HEK293 (cell line): ENCODE data around the gene MYL6B.
A peak's percentile ranks its signal among the peaks of the same experiment; 100 is the strongest.

Experiments used
- BCL11A ChIP-seq: fragments of 450-650 bp; formaldehyde crosslinking; IDR thresholded peaks from 2 replicates; pipeline ENCODE4 v1.5.1; 2016; ENCODE audit warnings: low read depth, missing biosample characterization, missing genetic modification characterization
- GLI2 ChIP-seq: fragments of 450-650 bp; formaldehyde crosslinking; IDR thresholded peaks from 2 replicates; pipeline ENCODE4; 2017; ENCODE audit warnings: missing biosample characterization, missing genetic modification characterization, low read depth, borderline replicate concordance
- HOXD13 ChIP-seq: sonication (generic); formaldehyde crosslinking; IDR thresholded peaks from 2 replicates; pipeline ENCODE4 v1.8.0; 2022; ENCODE audit warnings: missing genetic modification reagents, borderline replicate concordance
- KLF10 ChIP-seq: fragments of 450-650 bp; IDR thresholded peaks from 2 replicates; pipeline ENCODE4 v1.5.1; 2018; ENCODE audit warnings: missing biosample characterization, mild to moderate bottlenecking, missing genetic modification characterization
- KLF9 ChIP-seq: fragments of 450-650 bp; formaldehyde crosslinking; IDR thresholded peaks from 2 replicates; pipeline ENCODE4 v1.5.1; 2016; ENCODE audit warnings: missing biosample characterization, missing genetic modification characterization, low read depth
- MYNN ChIP-seq: fragments of 450-650 bp; formaldehyde crosslinking; IDR thresholded peaks from 2 replicates; pipeline ENCODE4 v1.5.1; 2016; ENCODE audit warnings: missing biosample characterization, missing genetic modification characterization, borderline replicate concordance
- PRDM1 ChIP-seq: fragments of 450-650 bp; formaldehyde crosslinking; IDR thresholded peaks from 2 replicates; pipeline ENCODE4; 2016; ENCODE audit warnings: missing biosample characterization, missing genetic modification characterization
- SCRT1 ChIP-seq: fragments of 450-650 bp; formaldehyde crosslinking; IDR thresholded peaks from 2 replicates; pipeline ENCODE4 v1.5.1; 2016; ENCODE audit warnings: missing biosample characterization, missing genetic modification characterization, borderline replicate concordance
- YY1 ChIP-seq: fragments of 450-650 bp; formaldehyde crosslinking; IDR thresholded peaks from 2 replicates; pipeline ENCODE4 v1.5.1; 2018; ENCODE audit warnings: missing biosample characterization, missing genetic modification characterization
- ZBTB8A ChIP-seq: fragments of 450-650 bp; formaldehyde crosslinking; IDR thresholded peaks from 2 replicates; pipeline ENCODE4 v1.5.1; 2016; ENCODE audit warnings: missing biosample characterization, missing genetic modification characterization
- ZIC2 ChIP-seq: fragments of 450-650 bp; formaldehyde crosslinking; IDR thresholded peaks from 2 replicates; pipeline ENCODE4 v1.5.1; 2016; ENCODE audit warnings: missing biosample characterization, missing genetic modification characterization
- ZNF121 ChIP-seq: fragments of 450-650 bp; formaldehyde crosslinking; IDR thresholded peaks from 2 replicates; pipeline ENCODE4 v1.5.1; 2016; ENCODE audit warnings: missing biosample characterization, missing genetic modification characterization
- ZNF140 ChIP-seq: fragments of 450-650 bp; formaldehyde crosslinking; IDR thresholded peaks from 2 replicates; pipeline ENCODE4 v1.5.1; 2016; ENCODE audit warnings: missing biosample characterization, missing genetic modification characterization
- ZNF214 ChIP-seq: fragments of 450-650 bp; formaldehyde crosslinking; IDR thresholded peaks from 2 replicates; pipeline ENCODE4 v1.5.1; 2017; ENCODE audit warnings: missing biosample characterization, mild to moderate bottlenecking, missing genetic modification characterization, borderline replicate concordance
- ZNF391 ChIP-seq: fragments of 450-650 bp; formaldehyde crosslinking; IDR thresholded peaks from 2 replicates; pipeline ENCODE4 v1.5.1; 2016; ENCODE audit warnings: low read depth, missing biosample characterization, missing genetic modification characterization, borderline replicate concordance
- ZNF404 ChIP-seq: fragments of 450-650 bp; formaldehyde crosslinking; IDR thresholded peaks from 2 replicates; pipeline ENCODE4 v1.5.1; 2017; ENCODE audit warnings: missing biosample characterization, missing genetic modification characterization
- ZNF423 ChIP-seq: fragments of 450-650 bp; formaldehyde crosslinking; IDR thresholded peaks from 2 replicates; pipeline ENCODE4 v1.5.1; 2016; ENCODE audit warnings: missing biosample characterization, missing genetic modification characterization
- ZNF510 ChIP-seq: fragments of 450-650 bp; formaldehyde crosslinking; IDR thresholded peaks from 2 replicates; pipeline ENCODE4 v1.5.1; 2018; ENCODE audit warnings: mild to moderate bottlenecking, missing genetic modification characterization, missing biosample characterization; ENCODE audit not compliant: insufficient replicate concordance
- ZNF514 ChIP-seq: fragments of 450-650 bp; formaldehyde crosslinking; IDR thresholded peaks from 2 replicates; pipeline ENCODE4 v1.5.1; 2016; ENCODE audit warnings: missing biosample characterization, missing genetic modification characterization
- ZNF521 ChIP-seq: fragments of 450-650 bp; formaldehyde crosslinking; IDR thresholded peaks from 2 replicates; pipeline ENCODE4 v1.5.1; 2017; ENCODE audit warnings: missing biosample characterization, mild to moderate bottlenecking, missing genetic modification characterization
- ZNF544 ChIP-seq: fragments of 450-650 bp; formaldehyde crosslinking; IDR thresholded peaks from 2 replicates; pipeline ENCODE4 v1.5.0; 2017; ENCODE audit warnings: missing biosample characterization, missing genetic modification characterization
- ZNF629 ChIP-seq: fragments of 450-650 bp; formaldehyde crosslinking; IDR thresholded peaks from 2 replicates; pipeline ENCODE4 v1.5.1; 2017; ENCODE audit warnings: missing biosample characterization, missing genetic modification characterization
- ZSCAN16 ChIP-seq: fragments of 450-650 bp; formaldehyde crosslinking; IDR thresholded peaks from 2 replicates; pipeline ENCODE4 v1.5.1; 2016; ENCODE audit warnings: missing biosample characterization, missing genetic modification characterization
- ZSCAN23 ChIP-seq: fragments of 450-650 bp; formaldehyde crosslinking; IDR thresholded peaks from 2 replicates; pipeline ENCODE4 v1.5.1; 2016; ENCODE audit warnings: missing biosample characterization, missing genetic modification characterization
- ZXDB ChIP-seq: fragments of 450-650 bp; formaldehyde crosslinking; IDR thresholded peaks from 2 replicates; pipeline ENCODE4 v1.5.1; 2016; ENCODE audit warnings: missing biosample characterization, missing genetic modification characterization
- TF ChIP-seq, protein P1 (sequence below): fragments of 450-650 bp; formaldehyde crosslinking; IDR thresholded peaks from 2 replicates; pipeline ENCODE4 v1.5.1; 2016; ENCODE audit warnings: missing biosample characterization, missing genetic modification characterization
- TF ChIP-seq, protein P2 (sequence below): fragments of 450-650 bp; formaldehyde crosslinking; IDR thresholded peaks from 2 replicates; pipeline ENCODE4 v1.5.1; 2016; ENCODE audit warnings: missing biosample characterization, missing genetic modification characterization
- TF ChIP-seq, protein P3 (sequence below): sonication (generic); formaldehyde crosslinking; IDR thresholded peaks from 2 replicates; pipeline ENCODE4 v1.8.1; 2022; ENCODE audit warnings: mild to moderate bottlenecking, moderate library complexity, missing genetic modification reagents
- TF ChIP-seq, protein P4 (sequence below): fragments of 450-650 bp; formaldehyde crosslinking; IDR thresholded peaks from 2 replicates; pipeline ENCODE4 v1.5.1; 2016; ENCODE audit warnings: missing biosample characterization, missing genetic modification characterization
- TF ChIP-seq, protein P5 (sequence below): fragments of 450-650 bp; formaldehyde crosslinking; IDR thresholded peaks from 2 replicates; pipeline ENCODE4 v1.5.1; 2017; ENCODE audit warnings: missing biosample characterization, missing genetic modification characterization
- TF ChIP-seq, protein P6 (sequence below): fragments of 450-650 bp; formaldehyde crosslinking; IDR thresholded peaks from 2 replicates; pipeline ENCODE4; 2016; ENCODE audit warnings: missing biosample characterization, missing genetic modification characterization

Gene MYL6B

DNA sequence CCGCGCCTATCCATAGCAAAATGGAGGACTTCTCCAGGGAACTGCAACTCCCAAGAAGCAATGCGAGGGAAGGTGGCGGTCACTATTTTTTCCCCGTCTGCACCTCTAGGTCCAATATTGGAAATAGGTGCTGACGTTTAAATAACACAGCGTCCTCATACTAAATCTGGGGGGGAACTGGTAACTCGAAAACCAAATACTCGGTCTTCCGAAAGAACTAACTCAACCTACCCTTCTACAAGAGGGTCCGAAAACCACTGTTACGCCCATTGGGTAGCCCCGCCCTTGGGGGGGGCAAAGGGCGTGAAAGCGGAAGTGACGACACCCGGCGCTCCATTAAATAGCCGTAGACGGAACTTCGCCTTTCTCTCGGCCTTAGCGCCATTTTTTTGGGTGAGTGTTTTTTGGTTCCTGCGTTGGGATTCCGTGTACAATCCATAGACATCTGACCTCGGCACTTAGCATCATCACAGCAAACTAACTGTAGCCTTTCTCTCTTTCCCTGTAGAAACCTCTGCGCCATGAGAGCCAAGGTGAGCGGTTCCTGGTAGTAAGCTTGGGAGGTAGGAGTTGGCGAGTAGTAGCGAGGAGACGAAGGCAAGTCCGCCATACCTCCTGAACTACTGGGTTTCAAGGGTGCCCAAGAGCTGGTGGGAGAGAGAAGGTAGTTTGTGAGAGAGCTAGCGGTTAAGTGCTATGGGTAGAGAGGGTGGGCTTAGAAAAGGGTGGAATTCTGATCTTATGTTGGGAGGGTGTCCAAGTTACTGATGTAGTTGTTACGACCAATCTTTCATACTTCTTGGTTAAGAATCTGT lies 35.9 kb upstream of the MYL6B start, which contains the start of gene RPL41 (continued):
- TF ChIP-seq, protein P1, sequence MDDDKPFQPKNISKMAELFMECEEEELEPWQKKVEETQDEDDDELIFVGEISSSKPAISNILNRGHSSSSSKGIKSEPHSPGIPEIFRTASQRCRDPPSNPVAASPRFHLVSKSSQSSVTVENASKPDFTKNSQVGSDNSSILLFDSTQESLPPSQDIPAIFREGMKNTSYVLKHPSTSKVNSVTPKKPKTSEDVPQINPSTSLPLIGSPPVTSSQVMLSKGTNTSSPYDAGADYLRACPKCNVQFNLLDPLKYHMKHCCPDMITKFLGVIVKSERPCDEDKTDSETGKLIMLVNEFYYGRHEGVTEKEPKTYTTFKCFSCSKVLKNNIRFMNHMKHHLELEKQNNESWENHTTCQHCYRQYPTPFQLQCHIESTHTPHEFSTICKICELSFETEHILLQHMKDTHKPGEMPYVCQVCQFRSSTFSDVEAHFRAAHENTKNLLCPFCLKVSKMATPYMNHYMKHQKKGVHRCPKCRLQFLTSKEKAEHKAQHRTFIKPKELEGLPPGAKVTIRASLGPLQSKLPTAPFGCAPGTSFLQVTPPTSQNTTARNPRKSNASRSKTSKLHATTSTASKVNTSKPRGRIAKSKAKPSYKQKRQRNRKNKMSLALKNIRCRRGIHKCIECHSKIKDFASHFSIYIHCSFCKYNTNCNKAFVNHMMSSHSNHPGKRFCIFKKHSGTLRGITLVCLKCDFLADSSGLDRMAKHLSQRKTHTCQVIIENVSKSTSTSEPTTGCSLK (tag by site-specific recombination) = no peak
- peak; percentile 83; the same call in 1 of the 2 replicates for TF ChIP-seq ZSCAN23 (tag by site-specific recombination)
- no peak for TF ChIP-seq HOXD13
- no peak for TF ChIP-seq SCRT1
- TF ChIP-seq, protein P2, sequence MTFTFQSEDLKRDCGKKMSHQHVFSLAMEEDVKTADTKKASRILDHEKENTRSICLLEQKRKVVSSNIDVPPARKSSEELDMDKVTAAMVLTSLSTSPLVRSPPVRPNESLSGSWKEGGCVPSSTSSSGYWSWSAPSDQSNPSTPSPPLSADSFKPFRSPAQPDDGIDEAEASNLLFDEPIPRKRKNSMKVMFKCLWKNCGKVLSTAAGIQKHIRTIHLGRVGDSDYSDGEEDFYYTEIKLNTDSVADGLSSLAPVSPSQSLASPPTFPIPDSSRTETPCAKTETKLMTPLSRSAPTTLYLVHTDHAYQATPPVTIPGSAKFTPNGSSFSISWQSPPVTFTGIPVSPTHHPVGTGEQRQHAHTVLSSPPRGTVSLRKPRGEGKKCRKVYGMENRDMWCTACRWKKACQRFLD (tag by site-specific recombination) = no peak
- TF ChIP-seq, protein P3, sequence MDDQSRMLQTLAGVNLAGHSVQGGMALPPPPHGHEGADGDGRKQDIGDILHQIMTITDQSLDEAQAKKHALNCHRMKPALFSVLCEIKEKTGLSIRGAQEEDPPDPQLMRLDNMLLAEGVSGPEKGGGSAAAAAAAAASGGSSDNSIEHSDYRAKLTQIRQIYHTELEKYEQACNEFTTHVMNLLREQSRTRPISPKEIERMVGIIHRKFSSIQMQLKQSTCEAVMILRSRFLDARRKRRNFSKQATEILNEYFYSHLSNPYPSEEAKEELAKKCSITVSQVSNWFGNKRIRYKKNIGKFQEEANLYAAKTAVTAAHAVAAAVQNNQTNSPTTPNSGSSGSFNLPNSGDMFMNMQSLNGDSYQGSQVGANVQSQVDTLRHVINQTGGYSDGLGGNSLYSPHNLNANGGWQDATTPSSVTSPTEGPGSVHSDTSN (CRISPR knock-in tag) = no peak
- TF ChIP-seq ZNF423 (tag by site-specific recombination) = no peak
- no peak for TF ChIP-seq ZNF214 (tag by site-specific recombination)
- peak; percentile 87 for TF ChIP-seq KLF9 (tag by site-specific recombination)
- TF ChIP-seq YY1 (tag by site-specific recombination) = peak; percentile 94
- TF ChIP-seq ZNF404 (tag by site-specific recombination) = no peak
- TF ChIP-seq, protein P4, sequence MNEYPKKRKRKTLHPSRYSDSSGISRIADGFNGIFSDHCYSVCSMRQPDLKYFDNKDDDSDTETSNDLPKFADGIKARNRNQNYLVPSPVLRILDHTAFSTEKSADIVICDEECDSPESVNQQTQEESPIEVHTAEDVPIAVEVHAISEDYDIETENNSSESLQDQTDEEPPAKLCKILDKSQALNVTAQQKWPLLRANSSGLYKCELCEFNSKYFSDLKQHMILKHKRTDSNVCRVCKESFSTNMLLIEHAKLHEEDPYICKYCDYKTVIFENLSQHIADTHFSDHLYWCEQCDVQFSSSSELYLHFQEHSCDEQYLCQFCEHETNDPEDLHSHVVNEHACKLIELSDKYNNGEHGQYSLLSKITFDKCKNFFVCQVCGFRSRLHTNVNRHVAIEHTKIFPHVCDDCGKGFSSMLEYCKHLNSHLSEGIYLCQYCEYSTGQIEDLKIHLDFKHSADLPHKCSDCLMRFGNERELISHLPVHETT (tag by site-specific recombination) = peak; percentile 84
- TF ChIP-seq ZNF544 = no peak
- TF ChIP-seq MYNN (tag by site-specific recombination) = no peak; the same call in 1 of the 2 replicates
- TF ChIP-seq, protein P5, sequence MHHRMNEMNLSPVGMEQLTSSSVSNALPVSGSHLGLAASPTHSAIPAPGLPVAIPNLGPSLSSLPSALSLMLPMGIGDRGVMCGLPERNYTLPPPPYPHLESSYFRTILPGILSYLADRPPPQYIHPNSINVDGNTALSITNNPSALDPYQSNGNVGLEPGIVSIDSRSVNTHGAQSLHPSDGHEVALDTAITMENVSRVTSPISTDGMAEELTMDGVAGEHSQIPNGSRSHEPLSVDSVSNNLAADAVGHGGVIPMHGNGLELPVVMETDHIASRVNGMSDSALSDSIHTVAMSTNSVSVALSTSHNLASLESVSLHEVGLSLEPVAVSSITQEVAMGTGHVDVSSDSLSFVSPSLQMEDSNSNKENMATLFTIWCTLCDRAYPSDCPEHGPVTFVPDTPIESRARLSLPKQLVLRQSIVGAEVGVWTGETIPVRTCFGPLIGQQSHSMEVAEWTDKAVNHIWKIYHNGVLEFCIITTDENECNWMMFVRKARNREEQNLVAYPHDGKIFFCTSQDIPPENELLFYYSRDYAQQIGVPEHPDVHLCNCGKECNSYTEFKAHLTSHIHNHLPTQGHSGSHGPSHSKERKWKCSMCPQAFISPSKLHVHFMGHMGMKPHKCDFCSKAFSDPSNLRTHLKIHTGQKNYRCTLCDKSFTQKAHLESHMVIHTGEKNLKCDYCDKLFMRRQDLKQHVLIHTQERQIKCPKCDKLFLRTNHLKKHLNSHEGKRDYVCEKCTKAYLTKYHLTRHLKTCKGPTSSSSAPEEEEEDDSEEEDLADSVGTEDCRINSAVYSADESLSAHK (tag by site-specific recombination) = peak; percentile 99
- TF ChIP-seq ZSCAN16 (tag by site-specific recombination) = no peak
- no peak for TF ChIP-seq ZNF514 (tag by site-specific recombination)
- TF ChIP-seq ZIC2 (tag by site-specific recombination) = no peak
- no peak; the same call in 1 of the 2 replicates for TF ChIP-seq PRDM1 (tag by site-specific recombination)
- TF ChIP-seq GLI2 (tag by site-specific recombination) = no peak
- TF ChIP-seq ZNF521 (tag by site-specific recombination) = no peak
- TF ChIP-seq, protein P6, sequence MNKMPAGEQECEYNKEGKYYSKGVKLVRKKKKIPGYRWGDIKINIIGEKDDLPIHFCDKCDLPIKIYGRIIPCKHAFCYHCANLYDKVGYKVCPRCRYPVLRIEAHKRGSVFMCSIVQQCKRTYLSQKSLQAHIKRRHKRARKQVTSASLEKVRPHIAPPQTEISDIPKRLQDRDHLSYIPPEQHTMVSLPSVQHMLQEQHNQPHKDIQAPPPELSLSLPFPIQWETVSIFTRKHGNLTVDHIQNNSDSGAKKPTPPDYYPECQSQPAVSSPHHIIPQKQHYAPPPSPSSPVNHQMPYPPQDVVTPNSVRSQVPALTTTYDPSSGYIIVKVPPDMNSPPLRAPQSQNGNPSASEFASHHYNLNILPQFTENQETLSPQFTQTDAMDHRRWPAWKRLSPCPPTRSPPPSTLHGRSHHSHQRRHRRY (tag by site-specific recombination) = no peak
- peak; percentile 67 for TF ChIP-seq KLF10 (tag by site-specific recombination)
- peak; percentile 76 for TF ChIP-seq ZNF629 (tag by site-specific recombination)
- no peak for TF ChIP-seq ZNF510
- no peak; the same call in 1 of the 2 replicates for TF ChIP-seq ZNF391
- TF ChIP-seq ZNF121 = no peak
- TF ChIP-seq BCL11A (tag by site-specific recombination) = peak; percentile 8; the same call in 1 of the 2 replicates
- peak; percentile 86 for TF ChIP-seq ZXDB (tag by site-specific recombination)
- no peak; the same call in 1 of the 2 replicates for TF ChIP-seq ZBTB8A (tag by site-specific recombination)
- no peak for TF ChIP-seq ZNF140 (tag by site-specific recombination)
